ENCODE data around the gene TRAM2. TPM values are rescaled to one million over a fixed set of nuclear protein-coding genes. Genes with fewer than 3 reads are reported as not detected.

TRAM2 gene
- total RNA-seq, 2 donors from 2014 or later, result 40.0 to 41.8 TPM

- no peaks in the 10 kb centered on the region for H3K9me3 ChIP-seq
- H3K4me1 ChIP-seq (ENCODE audit: control insufficient read depth in 1 of 2, low read depth in 2 of 2), result peaks cover 38 to 78% of the 10 kb centered on the region in 2 donors
- no peaks in the 10 kb centered on the region for H3K27me3 ChIP-seq (replicated peaks; ENCODE audit: insufficient read depth)
- DNase-seq (ENCODE audit: low spot score), result no peak
- H3K4me3 ChIP-seq, result no peak overlapping the region
- ATAC-seq (ENCODE audit: insufficient number of reproducible peaks, low FRiP score, low read depth), result no peak
- TF ChIP-seq CTCF (IDR thresholded peaks at IDR 0.05), result no peak
- peaks cover 35% of the 10 kb centered on the region for H3K36me3 ChIP-seq
- H3K27ac ChIP-seq, result peak overlapping the region; percentile 83 to 93
Measured at GRCh38 chr6:52511163-52511562, 65.7 kb downstream of the TRAM2 start.

GRCh38 chr6:52510213-52510562 lies 66.7 kb downstream of the TRAM2 start:
- peaks cover 38 to 80% of the 10 kb centered on the region in 2 donors for H3K4me1 ChIP-seq (ENCODE audit: control insufficient read depth in 1 of 2, low read depth in 2 of 2)
- H3K4me3 ChIP-seq, result no peak overlapping the region
- peak overlapping the region; percentile 31 to 93 for H3K27ac ChIP-seq
- no peak for DNase-seq (ENCODE audit: low spot score)
- no peak for ATAC-seq (ENCODE audit: insufficient number of reproducible peaks, low FRiP score, low read depth)
- TF ChIP-seq CTCF (IDR thresholded peaks at IDR 0.05), result no peak
- peaks cover 32% of the 10 kb centered on the region for H3K36me3 ChIP-seq
- H3K27me3 ChIP-seq (replicated peaks; ENCODE audit: insufficient read depth), result no peaks in the 10 kb centered on the region
- no peaks in the 10 kb centered on the region for H3K9me3 ChIP-seq

GRCh38 chr6:52509281-52510212 lies 67.3 kb downstream of the TRAM2 start:
- peaks cover 45 to 84% of the 10 kb centered on the region in 2 donors for H3K4me1 ChIP-seq (ENCODE audit: control insufficient read depth in 1 of 2, low read depth in 2 of 2)
- no peak overlapping the region for H3K4me3 ChIP-seq
- H3K36me3 ChIP-seq, result peaks cover 27% of the 10 kb centered on the region
- peak overlapping the region; percentile 31 to 93 for H3K27ac ChIP-seq
- DNase-seq (ENCODE audit: low spot score), result no peak
- ATAC-seq (ENCODE audit: insufficient number of reproducible peaks, low FRiP score, low read depth), result no peak
- H3K9me3 ChIP-seq, result no peaks in the 10 kb centered on the region
- no peak for TF ChIP-seq CTCF (IDR thresholded peaks at IDR 0.05)
- H3K27me3 ChIP-seq (replicated peaks; ENCODE audit: insufficient read depth), result no peaks in the 10 kb centered on the region

- H3K4me3 ChIP-seq, result no peak overlapping the region
Measured at GRCh38 chr6:52508261-52508739, 68.6 kb downstream of the TRAM2 start.

More at GRCh38 chr6:52508261-52508739, 68.6 kb downstream of the TRAM2 start:
- H3K36me3 ChIP-seq, result peaks cover 20% of the 10 kb centered on the region
- H3K4me1 ChIP-seq (ENCODE audit: control insufficient read depth in 1 of 2, low read depth in 2 of 2), result peaks cover 51 to 88% of the 10 kb centered on the region in 2 donors
- peak overlapping the region in 1 of 2 donors; percentile 27 for H3K27ac ChIP-seq
- TF ChIP-seq CTCF (IDR thresholded peaks at IDR 0.05), result no peak
- DNase-seq (ENCODE audit: low spot score), result no peak
- no peak for ATAC-seq (ENCODE audit: insufficient number of reproducible peaks, low FRiP score, low read depth)
- H3K9me3 ChIP-seq, result no peaks in the 10 kb centered on the region
- no peaks in the 10 kb centered on the region for H3K27me3 ChIP-seq (replicated peaks; ENCODE audit: insufficient read depth)
